ENCODE measurements around the gene SP4. TPM values are rescaled to one million over a fixed set of nuclear protein-coding genes. Genes with fewer than 3 reads are reported as not detected.

SP4 gene
- total RNA-seq, 1 donor from 2014 or later: 13.2 TPM

- H3K36me3 Mint-ChIP-seq (ENCODE audit: unreplicated experiment): no peaks in the 10 kb centered on the region
- no peaks in the 10 kb centered on the region for H3K27me3 Mint-ChIP-seq (ENCODE audit: unreplicated experiment)
- TF ChIP-seq CTCF (IDR thresholded peaks at IDR 0.05; ENCODE audit: partially characterized antibody, unreplicated experiment): no peak
- H3K27ac Mint-ChIP-seq (ENCODE audit: unreplicated experiment): no peak overlapping the region
- H3K4me3 Mint-ChIP-seq (ENCODE audit: unreplicated experiment): no peak overlapping the region
- no peaks in the 10 kb centered on the region for H3K4me1 Mint-ChIP-seq (ENCODE audit: low read depth, unreplicated experiment)
- no peaks in the 10 kb centered on the region for H3K9me3 Mint-ChIP-seq (ENCODE audit: unreplicated experiment)
- no peak for DNase-seq
Measured at GRCh38 chr7:21469894-21470293, 42.0 kb downstream of the SP4 start.

- Mint-ChIP-seq H3K9me3 (ENCODE audit: unreplicated experiment) (no peaks in the 10 kb centered on the region), H3K27ac (ENCODE audit: unreplicated experiment) (no peak overlapping the region), H3K36me3 (ENCODE audit: unreplicated experiment) (no peaks in the 10 kb centered on the region), H3K4me3 (ENCODE audit: unreplicated experiment) (no peak overlapping the region), H3K27me3 (ENCODE audit: unreplicated experiment) (no peaks in the 10 kb centered on the region), H3K4me1 (ENCODE audit: low read depth, unreplicated experiment) (no peaks in the 10 kb centered on the region)
- no peak for TF ChIP-seq CTCF (IDR thresholded peaks at IDR 0.05; ENCODE audit: partially characterized antibody, unreplicated experiment)
- DNase-seq: no peak
Measured at GRCh38 chr7:21472029-21472428, 44.1 kb downstream of the SP4 start.

DNA sequence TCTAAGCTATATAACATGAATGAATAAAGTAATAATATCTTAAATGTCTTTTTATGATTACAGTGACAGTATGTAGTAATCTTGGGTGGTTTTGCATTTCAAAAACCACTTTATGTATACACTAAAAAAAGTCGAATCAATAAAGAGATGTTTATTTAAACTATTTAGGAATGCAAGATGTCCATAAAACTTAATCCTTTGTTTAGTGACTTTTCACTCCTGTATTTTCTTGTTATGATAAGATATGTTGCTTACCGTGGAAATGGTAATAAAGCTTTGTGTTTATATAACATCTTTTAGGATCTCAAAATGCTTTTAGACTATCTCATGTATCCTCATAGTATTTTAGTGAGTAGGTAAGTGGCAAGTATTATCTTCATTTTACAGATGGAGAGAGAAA, 48.5 kb downstream of the SP4 start:
- Mint-ChIP-seq H3K27ac (ENCODE audit: unreplicated experiment) (no peak overlapping the region), H3K4me1 (ENCODE audit: low read depth, unreplicated experiment) (no peaks in the 10 kb centered on the region), H3K27me3 (ENCODE audit: unreplicated experiment) (no peaks in the 10 kb centered on the region), H3K4me3 (ENCODE audit: unreplicated experiment) (no peak overlapping the region), H3K36me3 (ENCODE audit: unreplicated experiment) (no peaks in the 10 kb centered on the region), H3K9me3 (ENCODE audit: unreplicated experiment) (no peaks in the 10 kb centered on the region)
- TF ChIP-seq CTCF (IDR thresholded peaks at IDR 0.05; ENCODE audit: partially characterized antibody, unreplicated experiment): no peak
- DNase-seq: no peak

DNA sequence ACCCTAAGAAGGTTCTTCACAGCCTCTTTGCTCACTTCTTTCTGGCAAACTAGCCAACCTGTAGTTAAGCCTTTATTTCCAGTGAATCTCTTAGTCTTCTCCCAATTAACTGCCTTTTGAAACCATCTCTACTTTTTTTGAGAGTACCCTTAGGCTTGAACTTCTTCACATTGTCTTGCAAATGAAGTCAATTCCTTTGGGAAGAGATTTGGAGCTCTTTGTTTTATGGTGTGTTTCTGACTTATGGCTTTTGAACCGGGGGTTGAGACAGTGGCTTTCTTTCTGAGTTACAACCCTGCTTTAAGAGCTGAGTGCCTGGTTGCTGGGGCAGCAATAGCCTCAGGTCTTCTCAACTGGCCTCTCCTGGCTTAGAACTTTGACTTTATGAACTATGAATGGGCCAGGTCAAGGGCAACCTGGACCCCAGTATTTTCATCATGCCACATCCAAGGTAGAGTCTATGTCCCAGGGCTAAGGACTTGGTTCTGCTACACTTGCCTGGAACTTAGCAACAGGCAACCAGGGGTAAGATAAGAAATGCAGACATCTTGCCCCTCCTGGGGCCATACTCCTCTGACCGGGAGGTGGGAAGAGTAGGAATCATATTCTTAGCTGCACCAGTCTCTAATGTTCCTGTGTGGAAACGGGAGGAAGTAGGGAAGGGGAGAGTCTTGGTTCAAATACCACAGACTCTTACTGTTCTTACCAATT, 53.0 kb downstream of the SP4 start:
- Mint-ChIP-seq H3K4me3 (ENCODE audit: unreplicated experiment) (no peak overlapping the region), H3K27me3 (ENCODE audit: unreplicated experiment) (no peaks in the 10 kb centered on the region), H3K4me1 (ENCODE audit: low read depth, unreplicated experiment) (no peaks in the 10 kb centered on the region), H3K27ac (ENCODE audit: unreplicated experiment) (no peak overlapping the region), H3K36me3 (ENCODE audit: unreplicated experiment) (no peaks in the 10 kb centered on the region), H3K9me3 (ENCODE audit: unreplicated experiment) (no peaks in the 10 kb centered on the region)
- no peak for TF ChIP-seq CTCF (IDR thresholded peaks at IDR 0.05; ENCODE audit: partially characterized antibody, unreplicated experiment)
- no peak for DNase-seq

DNA sequence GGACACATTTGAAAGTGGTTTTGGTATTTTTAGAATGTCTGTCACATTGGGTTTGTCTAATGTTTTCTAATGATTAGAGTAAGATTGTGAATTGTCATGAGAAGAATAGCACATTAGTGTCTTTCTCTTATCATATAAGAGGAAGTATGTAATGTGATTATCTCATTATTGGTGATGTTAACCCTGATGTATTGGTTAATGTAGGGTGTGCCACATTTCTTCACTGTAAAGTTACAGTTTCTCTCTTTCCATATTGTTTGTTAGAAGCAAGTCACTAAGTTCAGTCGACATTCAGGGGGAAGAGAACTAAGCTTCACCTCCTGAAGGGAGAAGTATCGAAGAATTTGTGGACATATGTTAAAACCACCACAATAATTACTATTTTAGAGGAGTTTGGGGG, 58.6 kb downstream of the SP4 start:
- H3K9me3 Mint-ChIP-seq (ENCODE audit: unreplicated experiment): no peaks in the 10 kb centered on the region
- no peak for DNase-seq
- peaks cover 13% of the 10 kb centered on the region for H3K36me3 Mint-ChIP-seq (ENCODE audit: unreplicated experiment)
- H3K27me3 Mint-ChIP-seq (ENCODE audit: unreplicated experiment): no peaks in the 10 kb centered on the region
- no peak overlapping the region for H3K27ac Mint-ChIP-seq (ENCODE audit: unreplicated experiment)
- no peak for TF ChIP-seq CTCF (IDR thresholded peaks at IDR 0.05; ENCODE audit: partially characterized antibody, unreplicated experiment)
- H3K4me3 Mint-ChIP-seq (ENCODE audit: unreplicated experiment): no peak overlapping the region
- no peaks in the 10 kb centered on the region for H3K4me1 Mint-ChIP-seq (ENCODE audit: low read depth, unreplicated experiment)
